GM19023 (cell line): ENCODE data around the gene POMP.
"Not testable (repeated sequence)": the region's sequence is repeated elsewhere in the genome, so short reads cannot be mapped to it uniquely, and the experiment has no call there.

Experiments
- ATAC-seq: cut with Tn5 transposase; IDR thresholded peaks from one replicate; pipeline ENCODE4 v1.9.1; 2021; ENCODE audit warnings: mild to moderate bottlenecking, moderate library complexity; ENCODE audit not compliant: unreplicated experiment

The POMP gene

DNA sequence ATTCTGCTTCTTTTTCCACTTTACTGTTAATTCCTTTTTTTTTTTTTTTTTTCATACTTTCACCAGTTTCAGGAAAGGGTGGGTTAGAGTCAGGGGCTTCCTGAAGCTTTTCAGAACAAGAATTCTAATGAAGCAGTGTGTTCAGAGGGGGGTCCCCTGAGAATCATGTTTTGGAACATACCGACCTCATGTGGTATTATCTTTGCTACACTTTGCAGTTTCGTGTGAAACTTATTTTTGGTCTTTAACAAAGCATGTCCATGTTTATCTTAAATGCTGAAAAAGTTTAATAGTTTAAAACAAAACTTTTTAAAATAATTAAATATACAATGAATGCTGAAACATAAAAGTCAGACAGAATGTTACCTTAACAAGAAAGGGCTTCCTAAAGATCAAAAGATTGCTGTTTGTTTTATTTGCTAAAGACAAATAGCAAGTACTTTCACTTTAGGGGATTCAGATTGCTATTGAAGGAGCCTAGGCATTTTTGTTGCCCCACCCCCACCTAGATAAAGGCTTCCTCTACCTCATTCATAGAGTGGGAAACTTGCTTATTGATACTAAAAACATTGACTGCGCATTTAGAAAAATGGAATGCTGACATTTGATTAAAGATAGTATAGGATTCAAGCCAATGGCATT lies 21.1 kb upstream of the POMP start:
- ATAC-seq: no peak

GRCh38 chr13:28638756-28639155 lies 20.2 kb upstream of the POMP start:
- no peak for ATAC-seq

GRCh38 chr13:28640861-28641599 lies 17.9 kb upstream of the POMP start:
- ATAC-seq: no peak

DNA sequence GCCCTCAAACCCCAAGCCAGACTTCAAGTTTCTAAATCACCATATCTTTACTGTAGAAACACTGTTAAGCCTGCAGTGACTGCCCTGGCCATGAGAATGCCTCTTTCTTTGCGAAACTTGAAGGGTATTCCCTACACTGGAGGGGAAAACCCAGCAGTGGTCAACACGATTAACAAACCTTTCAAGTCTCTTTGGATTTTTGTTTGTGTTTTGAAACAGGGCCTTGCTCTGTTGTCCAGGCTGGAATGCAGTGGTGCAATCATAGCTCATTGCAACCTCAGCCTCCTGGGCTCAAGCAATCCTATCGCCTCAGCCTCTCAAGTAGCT lies 17.4 kb upstream of the POMP start:
- ATAC-seq: peak; percentile 89

DNA sequence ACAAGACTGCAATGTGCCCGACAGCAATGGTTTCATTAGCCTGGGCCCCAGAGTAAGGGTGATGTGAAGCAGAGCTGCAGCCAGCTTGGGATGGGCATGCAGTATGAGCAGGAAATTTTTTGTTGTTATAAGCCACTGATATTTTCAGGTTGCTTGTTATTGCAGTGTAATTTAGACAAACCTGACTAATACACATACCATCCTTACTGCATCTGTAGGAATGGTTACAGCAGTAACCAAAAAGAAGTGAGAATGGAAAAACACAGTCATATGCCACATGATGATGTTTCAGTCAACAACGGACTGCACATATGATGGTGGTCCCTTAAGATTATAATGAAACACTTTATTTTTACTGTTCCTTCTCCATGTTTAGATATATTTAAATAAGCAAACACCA lies 8.6 kb upstream of the POMP start:
- no peak for ATAC-seq

- ATAC-seq: no peak
Measured at GRCh38 chr13:28651810-28652401, 7.0 kb upstream of the POMP start.

DNA sequence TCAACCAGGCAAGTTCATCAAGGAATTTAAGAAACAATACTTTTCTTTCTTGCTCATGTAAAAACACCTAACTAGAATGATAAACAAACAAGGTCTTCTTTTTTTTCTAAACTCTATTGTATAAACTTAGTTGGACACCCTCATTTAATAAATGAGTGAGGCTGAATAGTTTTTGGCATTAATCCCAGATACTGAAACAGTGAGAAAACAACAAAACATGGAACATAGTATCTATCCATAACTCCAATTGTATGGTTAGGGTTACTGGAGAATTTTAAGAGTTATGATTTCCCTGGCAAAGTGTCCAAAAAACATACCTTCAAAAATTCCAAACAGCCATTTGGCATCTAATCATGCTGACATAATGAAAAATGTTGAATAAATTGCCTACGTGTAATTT lies 5.8 kb upstream of the POMP start:
- ATAC-seq: no peak

DNA sequence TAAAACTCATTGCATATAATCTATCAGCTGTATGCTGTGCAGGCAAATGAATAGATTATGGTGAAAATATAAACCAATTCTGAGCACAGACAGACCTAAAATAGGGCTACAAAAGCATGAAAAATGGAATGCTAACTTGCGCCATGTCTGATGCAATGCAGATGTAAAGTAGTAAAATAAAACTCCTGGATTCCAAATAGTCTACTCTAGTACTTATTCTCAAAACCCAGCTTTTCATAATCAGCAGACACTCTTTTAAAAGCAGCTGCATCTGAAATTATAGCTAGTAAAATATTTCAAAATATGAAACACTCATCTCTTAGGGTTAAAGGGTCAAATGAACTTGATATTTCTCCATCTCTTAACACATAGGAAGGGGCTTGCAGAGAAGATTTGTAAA lies 4.7 kb upstream of the POMP start:
- no peak for ATAC-seq

GRCh38 chr13:28655561-28655960 lies 3.4 kb upstream of the POMP start:
- no peak for ATAC-seq

DNA sequence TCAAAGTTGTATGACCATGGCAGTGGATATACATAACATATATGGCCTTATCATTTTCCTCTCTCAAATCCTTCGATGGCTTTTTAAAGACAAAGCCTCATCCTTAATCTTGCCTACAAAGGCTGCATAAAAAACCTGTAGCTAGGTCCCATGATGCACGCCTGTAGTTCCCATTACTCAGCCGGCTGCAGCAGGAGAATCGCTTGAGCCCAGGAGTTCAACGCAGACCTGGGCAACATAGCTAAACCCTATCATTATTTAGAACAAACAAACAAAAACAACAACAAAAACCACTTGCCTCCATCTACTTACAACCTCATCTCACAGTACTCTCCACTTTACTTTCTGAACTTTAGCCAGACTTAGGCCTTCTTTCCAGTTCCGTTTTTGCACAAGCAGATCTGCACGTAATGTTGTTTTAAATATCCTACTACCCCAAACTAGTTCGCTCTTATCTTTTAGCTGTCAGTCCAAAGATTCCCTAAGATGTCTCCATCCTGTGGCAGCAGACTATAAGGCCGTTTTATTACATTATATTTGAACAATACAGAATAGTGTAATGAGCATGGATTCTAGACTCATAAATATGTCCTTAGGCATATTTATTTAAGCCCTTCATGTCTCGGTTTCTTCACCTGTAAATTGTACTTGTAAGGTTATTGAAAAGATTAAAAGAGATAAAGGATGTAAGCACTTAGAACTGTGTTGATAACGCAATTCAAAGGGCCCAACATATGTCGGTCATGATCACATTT lies 969 bp upstream of the POMP start:
- no peak for ATAC-seq

DNA sequence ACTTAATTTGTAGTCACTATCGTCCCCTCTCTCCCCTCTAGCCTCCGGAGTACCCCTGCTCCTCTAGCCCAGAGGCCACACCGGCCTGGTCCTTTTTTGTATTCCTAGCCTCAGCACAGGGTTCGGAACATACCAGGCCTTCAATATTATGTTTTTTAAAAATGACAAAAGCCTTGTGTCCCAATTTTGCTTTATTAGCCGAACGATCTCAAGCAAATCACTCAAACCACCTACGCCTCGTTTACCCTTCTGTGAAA lies 463 bp upstream of the POMP start:
- ATAC-seq: peak; percentile 8

DNA sequence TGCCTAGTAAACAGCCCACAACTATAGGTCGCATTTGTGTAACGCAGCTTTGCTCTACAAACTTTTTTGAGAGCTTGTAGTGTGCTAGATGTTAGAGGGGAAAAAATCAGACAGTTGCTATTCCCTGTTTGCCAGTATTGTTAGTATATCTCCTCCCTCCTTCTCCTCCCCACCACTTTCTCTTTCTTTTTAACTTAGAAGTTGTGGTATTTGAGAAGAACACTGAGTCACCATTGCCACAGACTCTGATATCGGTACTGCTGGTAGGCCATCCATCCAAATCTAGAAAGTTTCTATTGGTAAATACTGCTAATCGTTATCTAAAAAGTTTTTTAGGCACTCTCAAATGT lies 666 bp downstream of the POMP start:
- ATAC-seq: peak; percentile 15

- ATAC-seq: no peak
Measured at GRCh38 chr13:28666897-28667488, 8.1 kb downstream of the POMP start.

DNA sequence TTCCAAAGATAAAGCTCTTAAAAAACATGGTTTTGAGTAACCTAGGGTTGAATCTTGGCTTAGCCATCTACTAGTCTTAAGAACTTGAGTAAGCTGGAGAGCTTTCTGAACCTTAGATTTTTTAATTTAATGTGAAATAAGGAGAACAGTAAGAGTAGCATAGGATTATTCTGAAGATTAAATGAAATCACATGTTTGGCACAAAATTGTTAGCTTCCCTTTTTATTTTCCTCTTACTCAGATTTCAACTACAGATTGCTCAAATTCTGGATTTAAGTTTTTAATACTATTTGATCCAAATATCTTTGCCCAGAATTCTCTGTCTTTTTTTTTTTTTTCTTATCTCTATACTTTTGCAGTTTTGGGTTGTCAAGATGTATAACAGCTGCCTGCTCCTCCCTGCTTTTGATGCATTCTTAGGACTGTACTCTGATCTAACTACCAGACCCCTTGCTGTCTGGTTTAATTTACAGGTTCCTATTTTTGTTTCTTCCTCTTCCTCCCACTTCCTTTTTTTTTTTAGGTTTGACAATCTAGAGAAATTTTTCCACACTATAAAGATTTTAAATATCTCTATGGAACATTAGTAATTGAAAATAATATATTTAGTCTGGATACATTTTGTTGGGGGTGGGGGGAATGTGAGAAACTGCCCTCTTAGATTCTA lies 12.3 kb downstream of the POMP start:
- ATAC-seq: no peak

- no peak for ATAC-seq
Measured at GRCh38 chr13:28678809-28679208, 19.9 kb downstream of the POMP start.

GRCh38 chr13:28679628-28680027 lies 20.7 kb downstream of the POMP start:
- ATAC-seq: no peak

GRCh38 chr13:28680541-28680940 lies 21.6 kb downstream of the POMP start:
- ATAC-seq: no peak

- ATAC-seq: not testable (repeated sequence)
Measured at GRCh38 chr13:28683169-28683568, 24.2 kb downstream of the POMP start.

DNA sequence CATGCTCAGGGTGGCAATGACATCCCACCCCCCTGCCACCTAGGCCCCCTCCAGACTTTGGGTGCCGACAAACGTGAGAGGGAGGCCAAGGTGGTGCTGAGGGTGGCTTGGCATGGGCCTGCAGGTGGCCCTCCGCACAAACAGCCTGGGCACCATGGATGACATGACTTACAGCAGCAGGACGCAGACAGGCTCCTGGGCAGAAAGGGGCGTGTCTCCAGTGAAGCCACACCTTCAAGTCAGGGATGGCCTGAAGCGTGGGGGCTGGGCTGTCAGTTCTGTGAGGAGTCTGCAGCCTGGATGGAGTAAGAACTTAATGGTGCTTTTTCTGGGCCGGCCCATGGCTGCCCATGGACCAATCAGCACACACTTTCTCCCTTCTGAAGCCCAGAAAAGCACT lies 25.3 kb downstream of the POMP start:
- no peak for ATAC-seq

GRCh38 chr13:28685114-28685513 lies 26.2 kb downstream of the POMP start:
- no peak for ATAC-seq

DNA sequence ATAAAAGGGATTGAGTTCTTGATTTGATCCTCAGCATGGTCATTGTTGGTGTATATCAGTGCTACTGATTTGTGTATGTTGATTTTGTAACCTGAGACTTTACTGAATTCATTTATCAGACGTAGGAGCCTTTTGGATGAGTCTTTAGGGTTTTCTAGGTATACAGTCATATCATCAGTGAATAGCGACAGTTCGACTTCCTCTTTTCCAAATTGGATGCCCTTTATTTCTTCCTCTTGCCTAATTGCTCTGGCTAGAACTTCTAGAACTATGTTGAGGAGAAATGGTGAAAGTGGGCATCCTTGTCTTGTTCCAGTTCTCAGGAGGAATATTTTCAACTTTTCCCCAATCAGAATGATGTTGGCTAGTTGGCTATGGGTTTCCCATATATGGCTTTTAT lies 27.0 kb downstream of the POMP start:
- ATAC-seq: no peak
